AG09309 (cell line): ENCODE data around the gene TSPYL6.

Source experiments
- DNase-seq: peaks from one replicate; pipeline ENCODE4 v3.0.0-alpha.2; 2010; ENCODE audit warnings: low read depth
- H3K4me3 ChIP-seq: 2 replicates; pipeline ENCODE4 v1.5.1; 2011; ENCODE audit warnings: mild to moderate bottlenecking, low read depth, low read length, moderate library complexity; ENCODE audit not compliant: control insufficient read depth
- TF ChIP-seq, protein P1 (sequence below): IDR thresholded peaks from 2 replicates; pipeline ENCODE4 v1.5.1; 2011; ENCODE audit warnings: mild to moderate bottlenecking, low read depth, low read length, inconsistent platforms; ENCODE audit not compliant: insufficient read depth, control insufficient read depth; ENCODE audit errors: missing control alignments

The TSPYL6 gene

DNA sequence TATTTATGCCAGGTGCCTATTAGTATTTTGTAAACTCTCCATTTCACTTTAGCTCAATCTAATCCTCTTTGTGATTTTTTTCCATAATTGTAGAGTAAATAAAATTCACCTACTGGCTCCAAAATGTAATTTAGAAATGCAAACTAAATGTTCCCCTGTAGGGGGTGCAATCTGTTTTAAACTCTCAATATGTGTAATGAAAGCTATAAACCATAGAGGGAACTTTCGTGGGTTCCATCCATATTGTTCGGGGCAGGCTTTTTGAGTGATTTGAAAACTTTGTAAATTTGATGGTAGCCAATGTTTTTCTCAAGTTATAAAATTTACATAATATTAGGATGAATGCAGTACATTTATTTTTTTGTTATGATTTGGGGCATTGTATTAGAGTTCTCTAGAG is 49.4 kb downstream of the TSPYL6 start:
- TF ChIP-seq, protein P1, sequence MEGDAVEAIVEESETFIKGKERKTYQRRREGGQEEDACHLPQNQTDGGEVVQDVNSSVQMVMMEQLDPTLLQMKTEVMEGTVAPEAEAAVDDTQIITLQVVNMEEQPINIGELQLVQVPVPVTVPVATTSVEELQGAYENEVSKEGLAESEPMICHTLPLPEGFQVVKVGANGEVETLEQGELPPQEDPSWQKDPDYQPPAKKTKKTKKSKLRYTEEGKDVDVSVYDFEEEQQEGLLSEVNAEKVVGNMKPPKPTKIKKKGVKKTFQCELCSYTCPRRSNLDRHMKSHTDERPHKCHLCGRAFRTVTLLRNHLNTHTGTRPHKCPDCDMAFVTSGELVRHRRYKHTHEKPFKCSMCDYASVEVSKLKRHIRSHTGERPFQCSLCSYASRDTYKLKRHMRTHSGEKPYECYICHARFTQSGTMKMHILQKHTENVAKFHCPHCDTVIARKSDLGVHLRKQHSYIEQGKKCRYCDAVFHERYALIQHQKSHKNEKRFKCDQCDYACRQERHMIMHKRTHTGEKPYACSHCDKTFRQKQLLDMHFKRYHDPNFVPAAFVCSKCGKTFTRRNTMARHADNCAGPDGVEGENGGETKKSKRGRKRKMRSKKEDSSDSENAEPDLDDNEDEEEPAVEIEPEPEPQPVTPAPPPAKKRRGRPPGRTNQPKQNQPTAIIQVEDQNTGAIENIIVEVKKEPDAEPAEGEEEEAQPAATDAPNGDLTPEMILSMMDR: peak; percentile 54
- no peak overlapping the region for H3K4me3 ChIP-seq
- DNase-seq: peak; percentile 17

DNA sequence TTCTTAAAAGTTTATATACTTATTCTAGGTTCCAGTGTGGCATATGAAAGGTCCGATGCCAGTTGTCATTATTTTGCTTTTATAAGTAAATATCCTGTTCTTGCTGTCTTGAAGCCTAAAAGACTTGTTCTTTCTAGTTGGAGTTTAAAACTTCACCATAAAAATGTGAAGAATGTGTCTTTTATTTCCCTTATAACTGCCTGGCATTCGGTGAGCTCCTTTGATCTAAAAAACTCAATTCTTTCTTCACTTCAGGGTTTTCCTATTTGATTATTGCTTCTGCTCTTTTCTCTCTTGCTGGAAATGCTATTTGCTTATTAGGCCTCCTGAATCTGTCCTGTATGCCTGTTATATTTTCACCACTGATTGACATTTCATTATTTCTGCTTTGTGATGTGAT is 51.6 kb downstream of the TSPYL6 start:
- no peak for DNase-seq
- TF ChIP-seq, protein P1: no peak
- H3K4me3 ChIP-seq: no peak overlapping the region
